ENCODE measurements around the gene LRRC63. TPM values are rescaled to one million over a fixed set of nuclear protein-coding genes. Genes with fewer than 3 reads are reported as not detected.

LRRC63 gene
- total and polyA plus RNA-seq, 4 donors, result 0.13 to 1.1 (median 0.50) TPM

- no peak for TF ChIP-seq CTCF (IDR thresholded peaks at IDR 0.05; ENCODE audit: control extremely low read depth, extremely low read depth)
- H3K4me1 ChIP-seq (ENCODE audit: control insufficient read depth in 5 of 5, insufficient read depth in 5 of 5, low read length in 5 of 5), result no peaks in the 10 kb centered on the region
- ATAC-seq (ENCODE audit: insufficient read depth, low FRiP score) (no peak), DNase-seq (no peak)
- H3K36me3 ChIP-seq (ENCODE audit: control insufficient read depth in 4 of 4, insufficient read depth in 4 of 4, low read length in 4 of 4), result no peaks in the 10 kb centered on the region
- H3K27ac ChIP-seq (ENCODE audit: low read depth in 1 of 2, low read length in 1 of 2), result no peak overlapping the region
- H3K4me3 ChIP-seq, result no peak overlapping the region
- 89 to 91% methylated on average over 2 of the region's 2 CpGs for WGBS, 2 donors
- no peaks in the 10 kb centered on the region for H3K27me3 ChIP-seq (ENCODE audit: control insufficient read depth in 3 of 3, insufficient read depth in 3 of 3, low read length in 2 of 3)
- H3K9ac ChIP-seq (ENCODE audit: insufficient read depth in 1 of 2, low read length in 2 of 2), result no peak overlapping the region
- H3K9me3 ChIP-seq (ENCODE audit: control insufficient read depth in 4 of 4, insufficient read depth in 3 of 4, low read length in 3 of 4), result peaks cover 0 to 8% (median 5%) of the 10 kb centered on the region in 4 donors
Observed at GRCh38 chr13:46229251-46229650, 17.5 kb downstream of the LRRC63 start.

DNA sequence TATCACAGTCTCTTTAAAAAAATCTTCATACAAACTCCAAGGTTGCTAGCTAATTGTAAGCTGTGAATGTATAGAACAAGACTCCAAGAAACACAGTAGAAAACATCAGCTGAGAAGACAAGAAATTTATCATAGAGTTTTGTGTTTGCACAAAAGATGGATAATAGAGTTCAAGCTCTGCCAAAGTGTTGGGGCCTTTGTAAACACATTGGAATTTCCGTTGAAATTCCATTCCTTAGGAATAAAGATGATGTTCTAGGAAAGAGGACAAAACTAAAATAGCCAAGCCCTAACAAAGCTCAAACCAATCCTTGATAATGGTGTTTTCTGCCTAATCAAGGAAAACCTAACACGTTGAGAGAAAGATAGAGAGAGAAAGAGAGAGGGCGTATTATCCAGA, 20.6 kb downstream of the LRRC63 start:
- Histone ChIP-seq H3K27ac (ENCODE audit: low read depth in 1 of 2, low read length in 1 of 2) (no peak overlapping the region), H3K4me1 (ENCODE audit: control insufficient read depth in 5 of 5, insufficient read depth in 5 of 5, low read length in 5 of 5) (no peaks in the 10 kb centered on the region), H3K36me3 (ENCODE audit: control insufficient read depth in 4 of 4, insufficient read depth in 4 of 4, low read length in 4 of 4) (no peaks in the 10 kb centered on the region), H3K9ac (ENCODE audit: insufficient read depth in 1 of 2, low read length in 2 of 2) (no peak overlapping the region), H3K27me3 (ENCODE audit: control insufficient read depth in 3 of 3, insufficient read depth in 3 of 3, low read length in 2 of 3) (no peaks in the 10 kb centered on the region), H3K4me3 (no peak overlapping the region), H3K9me3 (ENCODE audit: control insufficient read depth in 4 of 4, insufficient read depth in 3 of 4, low read length in 3 of 4) (peaks cover 0 to 9% (median 4%) of the 10 kb centered on the region in 4 donors)
- no peak for TF ChIP-seq CTCF (IDR thresholded peaks at IDR 0.05; ENCODE audit: control extremely low read depth, extremely low read depth)
- DNase-seq, result no peak
- no peak for ATAC-seq (ENCODE audit: insufficient read depth, low FRiP score)
- WGBS, 2 donors, result 82% methylated on average over 3 of the region's 3 CpGs

GRCh38 chr13:46235286-46235685, 23.6 kb downstream of the LRRC63 start:
- ATAC-seq (ENCODE audit: insufficient read depth, low FRiP score) (no peak), DNase-seq (no peak)
- Histone ChIP-seq H3K27me3 (ENCODE audit: control insufficient read depth in 3 of 3, insufficient read depth in 3 of 3, low read length in 2 of 3) (no peaks in the 10 kb centered on the region), H3K4me1 (ENCODE audit: control insufficient read depth in 5 of 5, insufficient read depth in 5 of 5, low read length in 5 of 5) (no peaks in the 10 kb centered on the region), H3K9me3 (ENCODE audit: control insufficient read depth in 4 of 4, insufficient read depth in 3 of 4, low read length in 3 of 4) (peaks cover 0 to 9% (median 4%) of the 10 kb centered on the region in 4 donors), H3K27ac (ENCODE audit: low read depth in 1 of 2, low read length in 1 of 2) (no peak overlapping the region), H3K4me3 (no peak overlapping the region), H3K9ac (ENCODE audit: insufficient read depth in 1 of 2, low read length in 2 of 2) (no peak overlapping the region), H3K36me3 (ENCODE audit: control insufficient read depth in 4 of 4, insufficient read depth in 4 of 4, low read length in 4 of 4) (no peaks in the 10 kb centered on the region)
- TF ChIP-seq CTCF (IDR thresholded peaks at IDR 0.05; ENCODE audit: control extremely low read depth, extremely low read depth), result no peak
- WGBS, 2 donors, result 92 to 96% methylated on average over 1 of the region's 1 CpG

- 88 to 93% methylated on average over 1 of the region's 1 CpG for WGBS, 2 donors
- no peak for DNase-seq
- no peak for TF ChIP-seq CTCF (IDR thresholded peaks at IDR 0.05; ENCODE audit: control extremely low read depth, extremely low read depth)
Observed at GRCh38 chr13:46265292-46265691, 53.6 kb downstream of the LRRC63 start.

More at GRCh38 chr13:46265292-46265691, 53.6 kb downstream of the LRRC63 start:
- ATAC-seq (ENCODE audit: insufficient read depth, low FRiP score), result no peak
- H3K27me3 ChIP-seq (ENCODE audit: control insufficient read depth in 3 of 3, insufficient read depth in 3 of 3, low read length in 2 of 3), result no peaks in the 10 kb centered on the region
- no peaks in the 10 kb centered on the region for H3K9me3 ChIP-seq (ENCODE audit: control insufficient read depth in 4 of 4, insufficient read depth in 3 of 4, low read length in 3 of 4)
- H3K4me3 ChIP-seq, result no peak overlapping the region
- no peaks in the 10 kb centered on the region for H3K4me1 ChIP-seq (ENCODE audit: control insufficient read depth in 5 of 5, insufficient read depth in 5 of 5, low read length in 5 of 5)
- no peak overlapping the region for H3K9ac ChIP-seq (ENCODE audit: insufficient read depth in 1 of 2, low read length in 2 of 2)
- H3K27ac ChIP-seq (ENCODE audit: low read depth in 1 of 2, low read length in 1 of 2), result no peak overlapping the region
- no peaks in the 10 kb centered on the region for H3K36me3 ChIP-seq (ENCODE audit: control insufficient read depth in 4 of 4, insufficient read depth in 4 of 4, low read length in 4 of 4)

Data from lung (tissue), 12 donors.